Epithelial cell of esophagus (primary cell): ENCODE measurements around the gene TIMP4.

Source experiments
- DNase-seq: peaks from one replicate; pipeline ENCODE4 v3.0.0; 2010; ENCODE audit warnings: low read depth
- H3K4me3 ChIP-seq: 2 replicates; pipeline ENCODE4 v1.5.1; 2011; ENCODE audit warnings: mild to moderate bottlenecking, low read length, control low read depth
- CTCF ChIP-seq: IDR thresholded peaks from 2 replicates; pipeline ENCODE4 v1.5.1; 2011; ENCODE audit warnings: low read depth, mild to moderate bottlenecking, low read length, control low read depth, inconsistent platforms; ENCODE audit not compliant: insufficient read depth; ENCODE audit errors: missing control alignments

Gene TIMP4

GRCh38 chr3:12186515-12187286, 28.0 kb upstream of the TIMP4 start:
- DNase-seq, result no peak
- H3K4me3 ChIP-seq, result no peak overlapping the region
- no peak for TF ChIP-seq CTCF

GRCh38 chr3:12186046-12186445, 27.3 kb upstream of the TIMP4 start:
- TF ChIP-seq CTCF, result no peak
- DNase-seq, result no peak
- H3K4me3 ChIP-seq, result no peak overlapping the region

GRCh38 chr3:12185172-12185710, 26.5 kb upstream of the TIMP4 start:
- no peak overlapping the region for H3K4me3 ChIP-seq
- no peak for DNase-seq
- no peak for TF ChIP-seq CTCF

GRCh38 chr3:12184541-12184940, 25.8 kb upstream of the TIMP4 start:
- TF ChIP-seq CTCF, result no peak
- no peak for DNase-seq
- H3K4me3 ChIP-seq, result no peak overlapping the region

- no peak for TF ChIP-seq CTCF
- no peak for DNase-seq
- no peak overlapping the region for H3K4me3 ChIP-seq
Measured at GRCh38 chr3:12182687-12183441, 24.2 kb upstream of the TIMP4 start.

GRCh38 chr3:12181806-12182205, 23.1 kb upstream of the TIMP4 start:
- no peak overlapping the region for H3K4me3 ChIP-seq
- DNase-seq, result no peak
- no peak for TF ChIP-seq CTCF

- TF ChIP-seq CTCF, result no peak
- DNase-seq, result peak; percentile 39
- H3K4me3 ChIP-seq, result no peak overlapping the region
Measured at GRCh38 chr3:12181301-12181700, 22.6 kb upstream of the TIMP4 start.
